K562 (cell line): ENCODE results near the gene DNAI1. TPM values are rescaled to one million over a fixed set of nuclear protein-coding genes. Genes with fewer than 3 reads are reported as not detected.

Source experiments
- ATAC-seq: fragments of 200-7000 bp; cut with Tn5 transposase; 3 replicates; pipeline ENCODE4 v1.9.1; 2020; ENCODE audit warnings: moderate library complexity
- BruUV-seq: library from RNA; stranded (reverse); fragments of 400-500 nt; replicated peaks from 2 replicates; lab custom pipeline; 2021; lab: Mats Ljungman, UMichigan
- CTCF ChIA-PET: fragments of 300-600 bp; formaldehyde crosslinking; extraction: SDS; loops from one replicate; lab custom pipeline; 2021; ENCODE audit warnings: low intra/inter-chr PET ratio; lab: Yijun Ruan, JAX
- POLR2A ChIA-PET: fragments of 300-600, 350-650 bp; sonication (Branson Sonifier 250); formaldehyde crosslinking; extraction: SDS; loops from one replicate; lab custom pipeline; 2021; ENCODE audit warnings: antibody characterized with exemption, inconsistent platforms; lab: Yijun Ruan, JAX
- DNase-seq, 4 experiments: peaks; one replicate each; pipeline versions ENCODE4 v3.0.0 to v3.0.0-alpha.2; 2011 to 2018; ENCODE audit warnings: low spot score in 3 of 4, mixed read lengths in 3 of 4; ENCODE audit errors: extremely low read depth in 1 of 4
- FAIRE-seq: peaks from 2 replicates; lab custom pipeline; 2011; peaks lifted over from hg19 to GRCh38; lab: Jason Lieb, UNC
- H2AFZ ChIP-seq: 2 replicates; pipeline ENCODE4 v1.6.0; 2011; ENCODE audit warnings: low read depth, low read length, control low read depth, inconsistent platforms
- H3K27ac ChIP-seq: fragments of 200-600 bp; 3 replicates; pipeline ENCODE4 v1.8.0; 2011; ENCODE audit warnings: low read depth, mild to moderate bottlenecking, control low read depth, inconsistent platforms, low read length, moderate library complexity, mixed read lengths; ENCODE audit errors: extremely low read depth
- H3K27me3 ChIP-seq, 2 experiments: fragments of 300-600 bp in 1 of 2; 2 replicates in 1 of 2; 3 replicates in 1 of 2; pipeline versions ENCODE4 v1.6.0 to v1.8.0; 2011; ENCODE audit warnings: inconsistent platforms in 2 of 2, low read length in 2 of 2, mild to moderate bottlenecking in 1 of 2, mixed read lengths in 1 of 2, moderate library complexity in 1 of 2; ENCODE audit not compliant: control insufficient read depth in 2 of 2, insufficient read depth in 2 of 2
- H3K36me3 ChIP-seq: fragments of 300-600 bp; 3 replicates; pipeline ENCODE4 v1.8.0; 2011; ENCODE audit warnings: mild to moderate bottlenecking, low read length, inconsistent platforms; ENCODE audit not compliant: control insufficient read depth, insufficient read depth
- H3K4me1 ChIP-seq, 2 experiments: fragments of 200-600 bp in 1 of 2; replicated peaks in 1 of 2; 2 replicates in 1 of 2; 3 replicates in 1 of 2; pipeline versions ENCODE4 v1.5.1 to v1.8.0; 2011; ENCODE audit warnings: inconsistent platforms in 2 of 2, low read length in 2 of 2, mild to moderate bottlenecking in 1 of 2, mixed read lengths in 1 of 2, moderate library complexity in 1 of 2; ENCODE audit not compliant: control insufficient read depth in 2 of 2, insufficient read depth in 2 of 2
- H3K4me2 ChIP-seq: 2 replicates; pipeline ENCODE4 v1.6.1; 2011; ENCODE audit warnings: low read length, control low read depth, inconsistent platforms, mixed read lengths; ENCODE audit not compliant: insufficient read depth
- H3K4me3 ChIP-seq: fragments of 200-600 bp; sonication (generic), shearing (Covaris generic); 2 replicates; pipeline ENCODE4 v1.5.1; 2016; ENCODE audit warnings: control low read depth, inconsistent platforms
- H3K79me2 ChIP-seq: fragments of 200-600 bp; 3 replicates; pipeline ENCODE4 v1.8.0; 2011; ENCODE audit warnings: low read length, inconsistent platforms; ENCODE audit not compliant: control insufficient read depth, insufficient read depth
- H3K9ac ChIP-seq, 2 experiments: 2 replicates each; pipeline versions ENCODE4 v1.6.0 to v1.6.1; 2011; ENCODE audit warnings: low read depth in 2 of 2, low read length in 2 of 2, control low read depth in 1 of 2, inconsistent platforms in 1 of 2, mild to moderate bottlenecking in 1 of 2, mixed read lengths in 1 of 2; ENCODE audit not compliant: insufficient read depth in 1 of 2
- H3K9me1 ChIP-seq: one replicate; pipeline ENCODE4 v1.6.0; 2011; ENCODE audit warnings: inconsistent platforms, mild to moderate bottlenecking, low read length, moderate library complexity; ENCODE audit not compliant: control insufficient read depth, insufficient read depth
- H3K9me3 ChIP-seq: replicated peaks from 2 replicates; pipeline ENCODE4 v1.5.1; 2011; ENCODE audit warnings: low read depth, low read length, inconsistent platforms; ENCODE audit not compliant: control insufficient read depth, insufficient read depth
- H4K20me1 ChIP-seq: replicated peaks from 2 replicates; pipeline ENCODE4 v1.6.1; 2011; ENCODE audit warnings: low read length, inconsistent platforms, mixed read lengths; ENCODE audit not compliant: control insufficient read depth, insufficient read depth
- DACH1 ChIP-seq: fragments of 450-650 bp; IDR thresholded peaks from 2 replicates; pipeline ENCODE4 v1.6.1; 2018; ENCODE audit not compliant: partially characterized antibody
- DIDO1 ChIP-seq: fragments of 450-650 bp; IDR thresholded peaks from 2 replicates; pipeline ENCODE4 v1.6.1; 2016; ENCODE audit warnings: low read depth, missing biosample characterization, missing genetic modification characterization
- EGR1 ChIP-seq: fragments of 450-650 bp; conservative IDR thresholded peaks from 2 replicates; pipeline ENCODE4 v1.6.1; 2017; ENCODE audit warnings: mild to moderate bottlenecking
- FOS ChIP-seq: IDR thresholded peaks from 3 replicates; pipeline ENCODE4 v1.6.1; 2011; ENCODE audit not compliant: insufficient read length; ENCODE audit errors: extremely low read depth
- FOXM1 ChIP-seq, 2 experiments: fragments of 450-650 bp in 1 of 2; sonication (generic) in 1 of 2; formaldehyde crosslinking in 1 of 2; IDR thresholded peaks; 2 replicates each; pipeline versions ENCODE4 v1.6.1 to v1.9.0; 2017 to 2022; ENCODE audit warnings: low read depth in 2 of 2, mild to moderate bottlenecking in 2 of 2, missing genetic modification reagents in 1 of 2, moderate library complexity in 1 of 2
- HCFC1 ChIP-seq: IDR thresholded peaks from 2 replicates; pipeline ENCODE4 v1.6.1; 2012; ENCODE audit warnings: low read depth, low read length, improper control_type of control experiment
- JUND ChIP-seq, 2 experiments: IDR thresholded peaks; 2 replicates in 1 of 2; 3 replicates in 1 of 2; pipeline ENCODE4 v1.6.1; 2011; ENCODE audit warnings: borderline replicate concordance in 2 of 2, low read depth in 2 of 2, low read length in 2 of 2, improper control_type of control experiment in 1 of 2, missing biosample characterization in 1 of 2, missing genetic modification characterization in 1 of 2, missing genetic modification reagents in 1 of 2
- KLF10 ChIP-seq: fragments of 250-450 bp; sonication (Bioruptor Pico); IDR thresholded peaks from 2 replicates; pipeline ENCODE4 v1.6.1; 2021; ENCODE audit warnings: matching md5 sums
- L3MBTL2 ChIP-seq: fragments of 450-650 bp; IDR thresholded peaks from 2 replicates; pipeline ENCODE4 v1.6.1; 2016; ENCODE audit warnings: mild to moderate bottlenecking, moderate library complexity
- LARP7 ChIP-seq: fragments of 450-650 bp; IDR thresholded peaks from 2 replicates; pipeline ENCODE4 v1.6.1; 2016
- MED1 ChIP-seq: sonication (generic); formaldehyde crosslinking; IDR thresholded peaks from 2 replicates; pipeline ENCODE4 v1.8.1; 2023; ENCODE audit warnings: missing genetic modification reagents, borderline replicate concordance
- NFATC3 ChIP-seq: fragments of 450-650 bp; IDR thresholded peaks from 2 replicates; pipeline ENCODE4 v1.6.1; 2017; ENCODE audit warnings: mild to moderate bottlenecking
- OTX1 ChIP-seq: fragments of 450-650 bp; formaldehyde crosslinking; IDR thresholded peaks from 2 replicates; pipeline ENCODE4 v1.4.0; 2022; ENCODE audit warnings: mild to moderate bottlenecking
- POLR2H ChIP-seq: IDR thresholded peaks from 2 replicates; pipeline ENCODE4 v1.6.1; 2016; ENCODE audit warnings: missing genetic modification characterization, low read depth, mild to moderate bottlenecking, control low read depth, missing compliant biosample characterization, moderate library complexity
- PTTG1 ChIP-seq: fragments of 450-650 bp; IDR thresholded peaks from 2 replicates; pipeline ENCODE4 v1.6.1; 2016; ENCODE audit warnings: low read depth, mild to moderate bottlenecking, missing genetic modification characterization, missing compliant biosample characterization
- SIX5 ChIP-seq, 2 experiments: IDR thresholded peaks; 2 replicates each; pipeline ENCODE4 v1.6.1; 2011; ENCODE audit warnings: low read length in 2 of 2, borderline replicate concordance in 1 of 2, low read depth in 1 of 2, mild to moderate bottlenecking in 1 of 2, moderate library complexity in 1 of 2; ENCODE audit not compliant: insufficient read depth in 1 of 2
- SMARCB1 ChIP-seq: IDR thresholded peaks from 2 replicates; pipeline ENCODE4 v1.6.1; 2011; ENCODE audit warnings: improper control_type of control experiment, low read depth; ENCODE audit not compliant: insufficient read length
- SREBF2 ChIP-seq: sonication (generic); formaldehyde crosslinking; IDR thresholded peaks from 2 replicates; pipeline ENCODE4 v1.4.0; 2020; ENCODE audit warnings: mild to moderate bottlenecking, missing genetic modification reagents
- STAT5B ChIP-seq: fragments of 250-450 bp; sonication (Bioruptor Pico); IDR thresholded peaks from 2 replicates; pipeline ENCODE4 v1.8.0; 2021; ENCODE audit warnings: mild to moderate bottlenecking, inconsistent platforms
- ZNF511 ChIP-seq: sonication (generic); formaldehyde crosslinking; IDR thresholded peaks from 2 replicates; pipeline ENCODE4 v1.8.0; 2022; ENCODE audit warnings: mild to moderate bottlenecking, missing genetic modification reagents
- ZNF695 ChIP-seq: fragments of 450-650 bp; formaldehyde crosslinking; IDR thresholded peaks from 2 replicates; pipeline ENCODE4 v1.4.0; 2020; ENCODE audit warnings: mild to moderate bottlenecking, moderate library complexity
- ZNF780A ChIP-seq: fragments of 250-450 bp; sonication (Bioruptor Pico); IDR thresholded peaks from 2 replicates; pipeline ENCODE4 v1.5.0; 2021; ENCODE audit warnings: mild to moderate bottlenecking
- WGBS: fragments of 100-300 bp; shearing (Covaris generic); methylation state at CpG from one replicate; pipeline ENCODE4 v1.1.6; 2016; ENCODE audit warnings: low coverage, mixed read lengths; ENCODE audit not compliant: insufficient coverage; ENCODE audit errors: missing lambda C conversion rate; 5-methylcytosine and 5-hydroxymethylcytosine counted together
- in situ Hi-C: fragments of 300-500 bp; cut with MboI; formaldehyde crosslinking; loops from 4 replicates; pipeline ENCODE4 v1.15.0; 2018; ENCODE audit warnings: inconsistent platforms, mixed read lengths
- intact Hi-C: fragments of 100-400 bp; cut with micrococcal nuclease; formaldehyde crosslinking; loops from 2 replicates; pipeline ENCODE4 v1.14.2; 2022
- polyA plus RNA-seq, 8 experiments: library from polyadenylated mRNA; depleted of rRNA in 4 of 8; stranded (reverse) in 5 of 8; unstranded in 3 of 8; fragments of >200 nt; fragmentation: Nextera tagmentation in 2 of 8; fragmentation: Illumina TruSeq in 1 of 8; extraction: Ambion mirVana in 2 of 8; extraction: Trizol in 1 of 8; gene quantifications; 2 replicates each; pipeline versions ENCODE4 v1.2.1 to v1.2.3, GENCODE V29; 2011 to 2014; ENCODE audit warnings: inconsistent platforms in 1 of 8, missing spikeins in 1 of 8
- total RNA-seq, 7 experiments: library from RNA; depleted of rRNA in 6 of 7; stranded (reverse); fragments of >200 nt in 6 of 7; fragmentation: Illumina TruSeq in 2 of 7; extraction: Trizol in 2 of 7; gene quantifications; 2 replicates each; pipeline versions ENCODE4 v1.2.1 to v1.2.3, GENCODE V29; 2011 to 2021; ENCODE audit warnings: low replicate concordance in 1 of 7
- TF ChIP-seq, protein P1 (sequence below): fragments of 450-650 bp; formaldehyde crosslinking; conservative IDR thresholded peaks from 2 replicates; pipeline ENCODE4 v1.4.0; 2022; ENCODE audit warnings: mild to moderate bottlenecking, missing genetic modification characterization

Gene DNAI1
- total and polyA plus RNA-seq, 9 of the 15 experiments (the other 6 are each of a cell fraction or from before 2014, with no cell fraction given): 0.01 to 0.17 (median 0.04) TPM; not detected in 6

DNA sequence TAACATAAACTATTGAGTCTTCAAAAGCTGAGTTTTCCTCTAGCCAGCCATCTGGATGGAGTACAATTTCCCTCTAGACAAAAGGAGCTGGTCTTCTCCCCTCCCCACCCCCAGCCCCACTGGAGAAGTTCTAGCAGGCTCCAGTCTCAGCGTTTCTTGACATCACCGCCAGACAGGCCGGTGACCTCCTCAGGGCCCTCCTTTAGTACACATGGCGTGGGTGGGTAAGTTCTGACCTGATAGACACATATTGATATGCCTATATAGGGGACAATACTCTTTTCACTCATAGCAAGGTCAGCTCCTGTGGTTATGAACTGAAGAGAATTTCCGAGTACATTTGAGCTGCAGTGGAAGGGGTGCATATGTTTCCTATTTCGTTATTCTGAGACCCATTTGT, 27.2 kb downstream of the DNAI1 start (continued):
- TF ChIP-seq EGR1 (no peak), L3MBTL2 (no peak), PTTG1 (tag) (no peak), ZNF695 (CRISPR knock-in tag) (no peak), FOXM1 (IDR thresholded peaks at IDR 0.05; ENCODE audit: low read depth) (no peak), FOXM1 (CRISPR knock-in tag; IDR thresholded peaks at IDR 0.05; ENCODE audit: low read depth) (no peak)
- TF ChIP-seq, protein P1, sequence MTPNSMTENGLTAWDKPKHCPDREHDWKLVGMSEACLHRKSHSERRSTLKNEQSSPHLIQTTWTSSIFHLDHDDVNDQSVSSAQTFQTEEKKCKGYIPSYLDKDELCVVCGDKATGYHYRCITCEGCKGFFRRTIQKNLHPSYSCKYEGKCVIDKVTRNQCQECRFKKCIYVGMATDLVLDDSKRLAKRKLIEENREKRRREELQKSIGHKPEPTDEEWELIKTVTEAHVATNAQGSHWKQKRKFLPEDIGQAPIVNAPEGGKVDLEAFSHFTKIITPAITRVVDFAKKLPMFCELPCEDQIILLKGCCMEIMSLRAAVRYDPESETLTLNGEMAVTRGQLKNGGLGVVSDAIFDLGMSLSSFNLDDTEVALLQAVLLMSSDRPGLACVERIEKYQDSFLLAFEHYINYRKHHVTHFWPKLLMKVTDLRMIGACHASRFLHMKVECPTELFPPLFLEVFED (CRISPR knock-in tag): no peak
- TF ChIP-seq, all 486 proteins: peak for 0

DNA sequence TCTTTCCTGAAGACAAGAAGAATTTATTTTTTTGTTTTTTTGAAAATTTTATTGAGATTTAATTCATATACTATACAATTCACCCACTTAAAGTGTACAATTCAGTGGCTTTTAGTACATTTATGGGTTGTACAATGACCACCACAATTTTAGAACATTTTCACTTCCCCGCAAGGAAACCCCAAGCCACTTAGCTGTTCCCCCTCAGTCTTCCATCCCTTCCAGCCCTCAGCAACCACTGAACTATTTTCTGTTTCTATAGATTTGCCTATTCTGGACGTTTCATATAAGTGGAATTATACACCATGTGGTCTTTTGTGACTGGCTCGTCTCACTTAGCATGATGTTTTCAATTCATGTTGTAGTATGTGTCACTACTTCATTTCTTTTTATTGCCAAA, 28.0 kb downstream of the DNAI1 start:
- Histone ChIP-seq H3K9ac (no peak overlapping the region), H3K9me3 (no peaks in the 10 kb centered on the region), H3K27ac (no peak overlapping the region), H4K20me1 (no peaks in the 10 kb centered on the region), H3K4me2 (no peak overlapping the region), H2AFZ (no peak overlapping the region), H3K9me1 (no peaks in the 10 kb centered on the region), H3K4me1 (no peaks in the 10 kb centered on the region), H3K27me3 (peaks cover 0 to 7% of the 10 kb centered on the region in 2 experiments; a peak in 2 of 5 replicates), H3K4me3 (no peak overlapping the region), H3K36me3 (no peaks in the 10 kb centered on the region), H3K79me2 (no peaks in the 10 kb centered on the region)
- intact Hi-C loops: no loop called here
- WGBS: 0% methylated on average over 3 of the region's 3 CpGs
- ChIA-PET CTCF (no interaction called here), POLR2A (no interaction called here)
- BruUV-seq: no TSS peak
- ATAC-seq (no peak), DNase-seq (no peak), FAIRE-seq (no peak)
- in situ Hi-C loops: no loop called here
- TF ChIP-seq NFATC3 (no peak), KLF10 (CRISPR knock-in tag) (no peak), STAT5B (no peak), ZNF511 (CRISPR knock-in tag) (no peak), OTX1 (CRISPR knock-in tag) (no peak), SREBF2 (CRISPR knock-in tag) (no peak), SIX5 (IDR thresholded peaks at IDR 0.05; ENCODE audit: borderline replicate concordance in 1 of 2, insufficient read depth in 1 of 2, low read depth in 1 of 2, low read length in 2 of 2) (no peak), ZNF780A (CRISPR knock-in tag) (no peak), POLR2H (no peak), FOS (no peak), HCFC1 (no peak), DACH1 (no peak), LARP7 (no peak), JUND (IDR thresholded peaks at IDR 0.05; ENCODE audit: borderline replicate concordance, low read depth, low read length) (no peak), JUND (tag; IDR thresholded peaks at IDR 0.05; ENCODE audit: borderline replicate concordance, low read depth, low read length) (no peak), MED1 (CRISPR knock-in tag) (no peak), DIDO1 (tag) (no peak), SMARCB1 (no peak)
